Measurements from ENCODE around the gene FNDC3B.
"Not testable (repeated sequence)": the region's sequence is repeated elsewhere in the genome, so short reads cannot be mapped to it uniquely, and the experiment has no call there.

The FNDC3B gene

DNA sequence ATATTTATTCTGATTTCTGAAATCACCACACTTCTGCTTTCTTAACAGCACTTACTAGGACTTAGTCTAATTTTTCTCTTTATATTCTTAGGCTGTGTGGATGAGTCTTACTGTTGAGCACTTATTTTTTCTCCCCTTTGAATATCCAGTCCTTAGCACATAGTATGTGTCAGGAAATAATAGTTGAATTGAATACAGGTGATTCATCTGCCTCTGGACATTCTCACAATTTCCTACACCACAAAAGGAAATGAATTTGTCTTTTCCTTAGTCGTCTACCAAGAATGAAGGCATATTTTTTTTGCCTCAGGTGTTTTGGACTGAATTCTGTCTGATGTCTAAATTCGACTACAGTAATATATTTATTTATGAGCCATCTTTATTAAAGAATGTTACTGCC is 204.6 kb downstream of the FNDC3B start:
- FAIRE-seq (no peak), DNase-seq (ENCODE audit: insufficient read length, low spot score) (peak; percentile 12)
- no peak for TF ChIP-seq POLR2A (IDR thresholded peaks at IDR 0.05; ENCODE audit: low read depth, low read length)

GRCh38 chr3:172245241-172245640 is 205.9 kb downstream of the FNDC3B start:
- TF ChIP-seq POLR2A (IDR thresholded peaks at IDR 0.05; ENCODE audit: low read depth, low read length): no peak
- DNase-seq (ENCODE audit: insufficient read length, low spot score): no peak
- FAIRE-seq: no peak

GRCh38 chr3:172246107-172246844 is 206.9 kb downstream of the FNDC3B start:
- FAIRE-seq (no peak), DNase-seq (ENCODE audit: insufficient read length, low spot score) (no peak)
- TF ChIP-seq POLR2A (IDR thresholded peaks at IDR 0.05; ENCODE audit: low read depth, low read length): no peak

GRCh38 chr3:172247525-172248274 is 208.3 kb downstream of the FNDC3B start:
- TF ChIP-seq POLR2A (IDR thresholded peaks at IDR 0.05; ENCODE audit: low read depth, low read length): no peak
- DNase-seq (ENCODE audit: insufficient read length, low spot score) (no peak), FAIRE-seq (no peak)

DNA sequence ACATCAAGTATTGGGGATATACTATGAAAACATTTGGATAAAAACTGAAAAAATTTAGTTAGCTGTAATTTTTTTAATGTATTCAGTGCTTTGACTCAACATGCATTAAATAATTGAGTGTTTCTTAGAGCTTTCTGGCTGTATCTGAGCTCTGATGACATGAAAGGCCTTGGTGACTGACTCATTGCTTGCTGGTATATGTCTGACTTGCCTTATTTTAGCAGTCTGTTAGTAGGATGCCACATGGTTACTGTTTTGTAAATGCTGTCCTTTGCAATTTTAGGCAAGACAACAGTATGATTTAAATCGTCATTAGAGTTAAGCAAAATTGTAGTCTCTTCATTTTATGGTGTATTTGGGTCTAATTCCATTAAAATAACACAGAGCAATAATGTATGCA is 209.7 kb downstream of the FNDC3B start:
- DNase-seq (ENCODE audit: insufficient read length, low spot score) (no peak), FAIRE-seq (peak; percentile 86)
- TF ChIP-seq POLR2A (IDR thresholded peaks at IDR 0.05; ENCODE audit: low read depth, low read length): no peak

- TF ChIP-seq POLR2A (IDR thresholded peaks at IDR 0.05; ENCODE audit: low read depth, low read length): no peak
- FAIRE-seq (no peak), DNase-seq (ENCODE audit: insufficient read length, low spot score) (no peak)
Observed at GRCh38 chr3:172251211-172251610, 211.8 kb downstream of the FNDC3B start.

DNA sequence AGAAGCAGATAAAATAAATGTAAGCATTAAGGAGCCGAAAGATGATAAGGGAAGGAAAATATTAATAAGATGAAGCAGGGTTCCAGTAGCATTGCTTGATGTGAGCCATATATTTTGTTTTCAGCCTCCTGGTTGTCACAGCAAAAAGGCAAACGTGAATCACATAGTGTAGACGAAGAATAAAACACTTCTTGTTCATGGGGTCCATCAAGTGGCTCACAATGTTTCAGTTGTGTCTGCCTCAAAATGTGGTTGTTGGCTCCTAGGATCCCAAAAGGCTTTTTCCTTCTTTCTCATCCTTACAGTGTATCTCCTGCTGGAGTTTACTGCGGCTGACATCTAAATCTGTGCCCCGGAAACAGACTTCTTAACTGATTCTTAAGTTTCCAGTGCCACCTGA is 213.8 kb downstream of the FNDC3B start:
- TF ChIP-seq POLR2A (IDR thresholded peaks at IDR 0.05; ENCODE audit: low read depth, low read length): no peak
- no peak for DNase-seq (ENCODE audit: insufficient read length, low spot score)
- FAIRE-seq: no peak

- FAIRE-seq (no peak), DNase-seq (ENCODE audit: insufficient read length, low spot score) (no peak)
- TF ChIP-seq POLR2A (IDR thresholded peaks at IDR 0.05; ENCODE audit: low read depth, low read length): no peak
Observed at GRCh38 chr3:172254542-172254941, 215.2 kb downstream of the FNDC3B start.

GRCh38 chr3:172255321-172255720 is 215.9 kb downstream of the FNDC3B start:
- FAIRE-seq; DNase-seq (ENCODE audit: insufficient read length, low spot score): not testable (repeated sequence)

- no peak for TF ChIP-seq POLR2A (IDR thresholded peaks at IDR 0.05; ENCODE audit: low read depth, low read length)
- no peak for FAIRE-seq
- no peak for DNase-seq (ENCODE audit: insufficient read length, low spot score)
Observed at GRCh38 chr3:172256101-172256734, 216.8 kb downstream of the FNDC3B start.

DNA sequence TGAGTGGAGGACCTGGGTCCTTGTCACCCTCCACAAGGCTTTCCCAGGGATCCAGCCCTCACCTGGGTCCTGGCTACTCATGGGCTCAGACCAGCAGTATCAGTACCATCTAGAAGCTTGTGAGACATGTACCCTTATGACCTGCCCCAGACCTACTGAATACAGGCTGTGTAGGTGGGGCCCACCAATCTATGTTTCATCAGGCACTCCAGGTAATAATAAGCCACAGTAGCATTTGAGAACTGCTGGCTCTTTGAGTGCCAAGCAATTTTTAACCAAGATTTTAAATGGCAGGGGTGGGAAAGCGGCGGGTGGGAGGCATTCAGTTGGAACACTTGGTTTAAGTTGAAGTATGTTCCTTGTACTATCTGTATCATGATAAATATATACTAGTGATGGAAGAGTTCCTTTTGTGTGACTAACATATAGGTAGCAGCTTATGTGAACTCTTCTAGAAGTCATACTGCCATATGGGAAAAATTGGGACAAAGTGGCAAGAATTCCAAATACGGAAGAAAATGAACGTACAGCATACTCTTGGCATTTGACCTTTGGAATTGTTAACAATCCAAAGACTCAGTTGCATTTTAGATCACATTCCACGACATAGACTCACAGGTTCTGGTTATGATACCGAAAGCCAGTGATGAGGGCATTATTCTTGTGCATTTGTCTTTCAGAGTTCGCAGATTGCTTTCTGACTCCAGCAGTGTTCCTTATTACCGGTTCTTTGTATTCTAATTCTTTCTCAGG is 218.4 kb downstream of the FNDC3B start:
- FAIRE-seq (no peak), DNase-seq (ENCODE audit: insufficient read length, low spot score) (no peak)
- no peak for TF ChIP-seq POLR2A (IDR thresholded peaks at IDR 0.05; ENCODE audit: low read depth, low read length)

DNA sequence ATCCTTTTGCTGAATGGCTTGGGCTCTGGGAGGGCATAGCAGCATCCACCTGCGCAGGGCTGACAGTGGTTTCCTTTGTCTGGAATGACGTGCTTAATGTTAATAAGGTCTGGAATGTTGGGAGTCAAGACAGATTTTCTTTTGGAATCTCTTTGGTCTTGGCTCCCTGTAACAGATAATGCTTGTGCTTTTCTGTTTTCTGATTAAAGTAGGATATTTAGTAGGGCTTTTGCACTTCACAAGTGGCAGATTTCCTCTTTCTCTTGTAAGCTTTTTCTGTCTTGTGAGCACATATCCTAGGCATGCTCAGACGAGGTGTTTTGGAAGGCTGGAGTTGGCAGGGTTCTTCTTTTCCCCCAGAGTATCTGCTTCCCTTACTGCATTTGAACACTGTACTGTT is 219.2 kb downstream of the FNDC3B start:
- FAIRE-seq (no peak), DNase-seq (ENCODE audit: insufficient read length, low spot score) (no peak)
- TF ChIP-seq POLR2A (IDR thresholded peaks at IDR 0.05; ENCODE audit: low read depth, low read length): no peak

DNA sequence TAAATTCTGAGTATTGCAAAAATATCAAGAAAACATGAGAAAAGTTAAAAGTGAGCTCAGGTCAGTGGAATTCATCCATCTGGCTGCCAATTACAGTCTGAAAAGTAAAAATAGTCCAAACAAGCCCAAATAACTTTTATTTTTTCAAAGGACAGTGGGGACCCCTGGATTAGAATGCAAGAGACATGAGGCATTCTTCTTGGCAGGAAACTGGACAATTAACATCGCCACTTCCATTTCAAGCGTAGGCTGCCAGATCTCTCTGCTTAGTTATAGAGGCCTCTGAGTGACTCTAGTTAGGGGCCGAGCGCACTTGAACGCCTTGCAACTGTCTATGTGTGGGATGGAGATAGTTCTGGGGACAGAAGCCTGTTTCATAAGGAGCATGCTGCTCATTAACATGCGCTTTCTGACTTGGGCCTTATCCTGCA is 219.7 kb downstream of the FNDC3B start:
- no peak for TF ChIP-seq POLR2A (IDR thresholded peaks at IDR 0.05; ENCODE audit: low read depth, low read length)
- no peak for DNase-seq (ENCODE audit: insufficient read length, low spot score)
- no peak for FAIRE-seq

DNA sequence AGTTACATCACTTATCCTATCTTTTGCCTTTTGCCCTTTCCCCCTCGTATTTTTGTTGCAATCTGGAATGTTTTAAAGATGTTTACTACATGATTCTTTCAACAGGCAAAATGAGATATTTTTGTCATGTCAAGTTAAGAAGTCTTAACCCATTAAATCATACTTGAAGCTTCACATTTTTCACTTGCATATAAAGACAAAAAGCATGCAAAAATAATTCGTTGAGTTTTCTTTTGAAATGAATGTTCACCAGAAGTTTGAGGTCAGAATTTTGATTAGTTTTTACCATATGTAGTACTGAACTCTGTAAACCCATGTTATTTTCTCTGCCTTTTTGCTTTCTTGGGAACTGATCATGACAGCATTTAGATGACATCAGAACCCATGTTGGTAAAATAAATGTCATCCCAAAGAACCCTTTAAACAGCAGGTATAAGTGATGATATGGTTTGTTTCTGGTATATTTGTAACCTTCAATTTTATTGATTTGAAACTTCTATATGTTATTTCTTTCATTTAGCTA is 220.4 kb downstream of the FNDC3B start:
- no peak for DNase-seq (ENCODE audit: insufficient read length, low spot score)
- TF ChIP-seq POLR2A (IDR thresholded peaks at IDR 0.05; ENCODE audit: low read depth, low read length): no peak
- no peak for FAIRE-seq

All from H54 (cell line).